GM18502 (cell line): Measurements from ENCODE around the gene CDH13.

Experiments used
- ATAC-seq: cut with Tn5 transposase; IDR thresholded peaks from one replicate; pipeline ENCODE4 v1.9.1; 2021; ENCODE audit warnings: mild to moderate bottlenecking; ENCODE audit not compliant: unreplicated experiment, poor library complexity

The CDH13 gene

GRCh38 chr16:83706394-83706793 is 1079.6 kb downstream of the CDH13 start:
- ATAC-seq = no peak

DNA sequence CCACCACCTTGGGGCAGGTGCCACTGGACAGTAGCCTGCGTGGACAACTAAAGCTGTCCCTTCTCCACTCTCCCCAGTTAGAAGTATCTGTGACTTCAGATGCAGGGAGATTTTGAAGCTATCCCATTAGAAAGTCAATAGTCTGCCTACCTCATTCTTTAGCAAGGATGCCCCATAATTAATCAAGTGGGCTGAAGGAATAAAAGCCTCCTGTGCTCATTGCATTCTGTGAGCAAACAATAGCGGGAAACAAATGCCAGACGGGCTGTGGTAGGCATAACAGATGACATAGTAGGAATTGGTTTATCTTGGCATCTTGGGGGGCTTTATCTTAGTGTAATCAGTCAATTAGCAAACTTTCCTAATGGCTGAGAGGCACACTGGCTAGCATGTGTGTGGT is 1084.3 kb downstream of the CDH13 start:
- ATAC-seq = no peak

DNA sequence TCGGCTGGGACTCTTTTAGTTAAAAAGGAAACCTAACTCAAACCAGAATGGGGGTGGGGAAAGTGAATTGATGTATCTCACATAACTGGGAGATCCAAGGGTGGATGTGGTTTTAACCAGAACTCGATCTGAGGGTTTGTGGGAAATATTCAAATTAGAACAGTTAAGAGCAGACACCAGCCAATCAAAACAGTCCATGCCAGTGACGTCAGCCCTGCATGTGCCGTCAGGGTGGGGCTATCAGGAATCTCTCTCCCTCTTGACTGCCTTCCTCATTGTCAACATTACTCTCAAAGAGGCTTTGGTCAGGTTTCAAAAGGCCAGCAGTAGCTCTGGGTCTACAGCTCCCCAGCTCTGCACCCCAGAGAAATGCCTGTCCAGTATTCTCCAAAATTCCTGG is 1086.8 kb downstream of the CDH13 start:
- ATAC-seq = no peak

DNA sequence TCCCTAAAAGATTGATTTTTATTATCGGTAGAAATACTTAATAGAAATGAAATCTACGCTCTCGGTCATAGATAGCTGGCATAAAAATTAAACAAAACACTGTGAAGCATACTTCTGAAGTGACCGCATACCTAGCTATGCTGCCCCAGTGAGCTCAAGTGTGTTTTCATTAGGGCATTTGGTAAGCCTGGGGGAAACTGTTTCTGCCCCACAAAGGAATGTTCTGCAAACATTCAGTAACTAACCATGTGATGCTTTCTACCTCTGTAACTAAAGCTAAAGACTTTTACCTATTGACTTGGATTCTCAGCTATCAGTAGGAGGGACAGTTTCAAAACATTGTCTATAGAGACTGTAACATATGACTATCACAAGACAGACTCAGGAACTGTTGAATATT is 1087.5 kb downstream of the CDH13 start:
- no peak for ATAC-seq

DNA sequence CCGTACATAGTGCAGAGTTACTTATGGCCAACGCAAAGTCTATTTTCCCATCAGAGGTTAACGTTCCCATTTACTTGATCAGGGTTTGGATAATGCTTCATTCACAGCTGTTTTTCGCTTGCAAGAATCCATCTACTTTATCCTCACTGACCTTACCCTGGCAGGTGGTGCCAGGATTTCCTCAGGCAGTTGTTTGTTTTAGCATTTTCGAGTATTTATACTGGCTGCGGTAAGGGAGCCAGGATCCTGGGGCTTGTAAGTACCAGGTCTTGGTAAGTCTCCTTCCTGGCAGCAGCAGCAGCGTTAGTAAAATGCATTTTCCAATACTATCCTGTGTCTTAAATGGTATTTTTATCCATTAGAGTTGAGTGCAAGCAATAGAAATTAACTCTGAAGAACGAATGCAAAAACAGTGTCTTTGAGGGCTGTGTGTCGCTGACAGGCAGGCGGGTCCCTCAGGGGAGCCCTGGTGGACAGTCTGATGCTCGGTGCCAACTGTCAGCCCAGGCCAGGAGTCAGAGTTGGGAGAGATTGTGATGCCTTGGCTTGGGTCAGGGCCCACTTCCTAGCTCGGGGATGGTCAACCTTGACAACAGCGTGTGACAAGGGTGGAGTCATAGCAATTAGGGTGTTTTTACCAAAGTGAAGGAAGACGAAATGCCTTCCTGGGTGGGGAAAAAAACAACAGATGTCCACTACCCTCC is 1088.6 kb downstream of the CDH13 start:
- ATAC-seq = no peak

- no peak for ATAC-seq
These were observed 1090.5 kb downstream of the CDH13 start for GRCh38 chr16:83717308-83717707.

DNA sequence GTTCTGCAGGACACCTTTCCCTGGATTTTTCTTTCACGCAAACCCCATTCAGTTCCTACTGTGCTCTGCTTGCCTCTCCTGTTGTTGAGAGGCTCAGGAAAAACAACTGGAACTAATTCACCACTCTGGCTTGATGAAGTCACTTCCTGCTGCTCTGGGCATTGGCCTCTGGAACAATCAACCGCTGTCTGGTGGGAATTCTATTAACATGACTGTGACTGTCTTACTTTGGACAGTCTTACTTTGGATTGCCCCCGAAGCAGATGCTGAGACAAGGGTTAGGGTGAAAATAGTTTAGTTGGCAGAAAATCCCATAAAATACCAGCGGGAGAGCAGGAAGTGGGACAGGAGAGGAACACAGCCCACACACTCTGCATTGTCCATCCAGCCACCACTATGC is 1091.0 kb downstream of the CDH13 start:
- no peak for ATAC-seq

GRCh38 chr16:83720213-83720612 is 1093.4 kb downstream of the CDH13 start:
- ATAC-seq = no peak

DNA sequence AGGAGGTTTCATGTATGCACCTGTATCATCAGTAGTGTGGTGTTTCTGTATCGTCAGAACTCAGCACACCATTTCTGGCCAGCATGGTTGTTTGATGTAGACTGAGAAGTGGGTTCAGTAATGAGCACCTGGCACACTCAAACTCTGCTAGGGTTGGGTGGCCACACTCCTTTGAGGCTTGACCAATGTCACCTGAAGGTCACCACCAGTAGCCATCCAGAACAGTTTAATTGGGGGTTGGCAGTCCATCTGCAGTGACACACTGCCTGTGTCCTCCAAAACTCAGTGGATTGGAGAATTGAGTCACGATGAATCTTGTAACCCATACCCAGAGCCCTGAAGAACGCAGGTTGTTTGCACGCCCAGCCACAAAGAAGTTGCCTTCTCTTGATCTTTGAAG is 1094.2 kb downstream of the CDH13 start:
- ATAC-seq = no peak

- ATAC-seq = no peak
These were observed 1094.9 kb downstream of the CDH13 start for GRCh38 chr16:83721676-83722075.

- ATAC-seq = no peak
These were observed 1095.9 kb downstream of the CDH13 start for GRCh38 chr16:83722456-83723183.

DNA sequence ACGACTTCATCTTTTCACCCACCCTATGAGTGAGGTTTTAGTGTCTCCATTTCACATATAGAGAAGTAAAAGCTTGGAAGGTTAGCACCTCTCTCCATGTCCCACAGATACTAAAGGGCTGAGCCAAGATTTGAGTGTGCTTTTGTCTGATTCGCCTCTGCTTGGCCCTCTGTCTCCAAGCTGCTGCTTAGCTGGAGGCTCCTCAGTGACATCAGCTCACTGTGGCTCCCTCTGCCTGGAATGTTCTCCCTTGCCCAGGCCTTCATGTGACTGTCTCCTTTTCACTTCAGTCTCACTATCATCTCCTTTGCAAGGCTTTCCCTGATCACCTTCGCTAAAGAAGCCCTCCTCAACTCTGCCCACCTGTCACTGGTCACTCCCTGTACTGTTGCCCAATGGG is 1096.5 kb downstream of the CDH13 start:
- no peak for ATAC-seq

GRCh38 chr16:83723901-83724300 is 1097.1 kb downstream of the CDH13 start:
- no peak for ATAC-seq

GRCh38 chr16:83724585-83724984 is 1097.8 kb downstream of the CDH13 start:
- no peak for ATAC-seq

- ATAC-seq = no peak
These were observed 1098.5 kb downstream of the CDH13 start for GRCh38 chr16:83725313-83725712.

- no peak for ATAC-seq
These were observed 1100.2 kb downstream of the CDH13 start for GRCh38 chr16:83727018-83727417.

GRCh38 chr16:83727751-83728352 is 1101.1 kb downstream of the CDH13 start:
- no peak for ATAC-seq

GRCh38 chr16:83728492-83728891 is 1101.7 kb downstream of the CDH13 start:
- ATAC-seq = no peak

GRCh38 chr16:83730812-83731211 is 1104.0 kb downstream of the CDH13 start:
- no peak for ATAC-seq

GRCh38 chr16:83732536-83732935 is 1105.8 kb downstream of the CDH13 start:
- ATAC-seq = no peak

- ATAC-seq = no peak
These were observed 1106.5 kb downstream of the CDH13 start for GRCh38 chr16:83733301-83733700.

- no peak for ATAC-seq
These were observed 1107.4 kb downstream of the CDH13 start for GRCh38 chr16:83734136-83734535.
